CD4-positive, alpha-beta T cell treated with Interleukin-4 for 1 hour (primary cell): ENCODE results near the gene BOLL.
"Not testable (repeated sequence)": the region's sequence is repeated elsewhere in the genome, so short reads cannot be mapped to it uniquely, and the experiment has no call there.

Experiments used
- DNase-seq, 2 donors: peaks; one replicate each; pipeline ENCODE4 v3.0.0-alpha.2; 2020 to 2022

Gene BOLL

GRCh38 chr2:197795277-197795676 is 10.2 kb upstream of the BOLL start:
- DNase-seq, result no peak

- no peak for DNase-seq
Measured at GRCh38 chr2:197793456-197793855, 8.3 kb upstream of the BOLL start.

- DNase-seq, result peak; percentile 57 to 62
Measured at GRCh38 chr2:197786010-197786877, 1.1 kb upstream of the BOLL start.

- no peak for DNase-seq
Measured at GRCh38 chr2:197782126-197782525, 3.0 kb downstream of the BOLL start.

- DNase-seq, result no peak
Measured at GRCh38 chr2:197779261-197779660, 5.9 kb downstream of the BOLL start.

- DNase-seq, result peak in 1 of 2 donors; percentile 61
Measured at GRCh38 chr2:197777823-197778407, 7.2 kb downstream of the BOLL start.

- DNase-seq, result no peak
Measured at GRCh38 chr2:197760293-197760657, 24.8 kb downstream of the BOLL start.

- no peak for DNase-seq
Measured at GRCh38 chr2:197759625-197760292, 25.4 kb downstream of the BOLL start.

GRCh38 chr2:197759013-197759412 is 26.1 kb downstream of the BOLL start:
- no peak for DNase-seq

GRCh38 chr2:197740200-197740599 is 44.9 kb downstream of the BOLL start:
- DNase-seq, result no peak

GRCh38 chr2:197728555-197729544 is 56.3 kb downstream of the BOLL start:
- not testable (repeated sequence) for DNase-seq

GRCh38 chr2:197727011-197727410 is 58.1 kb downstream of the BOLL start:
- DNase-seq, result no peak

- no peak for DNase-seq
Measured at GRCh38 chr2:197717863-197718262, 67.3 kb downstream of the BOLL start.

GRCh38 chr2:197713271-197713670 is 71.8 kb downstream of the BOLL start:
- no peak for DNase-seq

- DNase-seq, result no peak
Measured at GRCh38 chr2:197711578-197711977, 73.5 kb downstream of the BOLL start.

- peak in 1 of 2 donors; percentile 11 for DNase-seq
Measured at GRCh38 chr2:197710424-197711042, 74.6 kb downstream of the BOLL start.

GRCh38 chr2:197709140-197709539 is 76.0 kb downstream of the BOLL start:
- DNase-seq, result not testable (repeated sequence)

- DNase-seq, result no peak
Measured at GRCh38 chr2:197708331-197708730, 76.8 kb downstream of the BOLL start.

- peak in 1 of 2 donors; percentile 47 for DNase-seq
Measured at GRCh38 chr2:197707316-197708213, 77.6 kb downstream of the BOLL start.

- no peak for DNase-seq
Measured at GRCh38 chr2:197706839-197707207, 78.3 kb downstream of the BOLL start.
